NCI-H2107 treated with DMSO at 0.1 percent for 48 hours (cell line): ENCODE measurements around the gene SPATA21.

Experiments
- DNase-seq: peaks from one replicate; lab custom pipeline; 2025; ENCODE audit not compliant: unreplicated experiment; lab: John Stamatoyannopoulos, UW

Gene SPATA21

GRCh38 chr1:16451841-16452528, 14.8 kb upstream of the SPATA21 start:
- DNase-seq = no peak

DNA sequence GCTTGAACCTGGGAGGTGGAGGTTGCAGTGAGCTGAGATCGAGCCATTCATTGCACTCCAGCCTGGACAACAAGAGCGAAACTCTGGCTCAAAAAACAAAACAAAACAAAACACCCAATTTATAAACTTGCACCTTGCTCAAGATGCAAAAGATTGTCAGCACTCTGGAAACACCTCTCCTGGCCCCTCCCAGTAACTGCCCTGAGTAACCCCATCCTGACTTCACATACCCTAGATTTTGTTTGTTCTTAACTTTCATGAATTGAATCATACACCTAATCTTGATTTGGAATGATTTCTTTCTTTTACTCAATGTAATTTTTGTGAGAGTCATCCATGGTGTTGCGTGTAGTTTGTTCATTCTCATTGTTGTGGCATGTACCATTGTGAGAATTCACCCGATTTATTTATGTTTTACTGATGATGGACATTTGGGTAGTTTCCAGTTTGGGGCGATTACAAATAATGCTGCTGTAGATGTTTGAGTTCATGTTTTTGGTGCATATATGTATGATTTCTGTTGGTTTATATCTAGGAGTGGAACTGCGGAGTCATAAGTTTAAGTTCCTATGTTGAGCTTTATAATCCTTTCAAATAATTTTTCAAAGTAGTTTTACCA, 13.7 kb upstream of the SPATA21 start:
- no peak for DNase-seq

DNA sequence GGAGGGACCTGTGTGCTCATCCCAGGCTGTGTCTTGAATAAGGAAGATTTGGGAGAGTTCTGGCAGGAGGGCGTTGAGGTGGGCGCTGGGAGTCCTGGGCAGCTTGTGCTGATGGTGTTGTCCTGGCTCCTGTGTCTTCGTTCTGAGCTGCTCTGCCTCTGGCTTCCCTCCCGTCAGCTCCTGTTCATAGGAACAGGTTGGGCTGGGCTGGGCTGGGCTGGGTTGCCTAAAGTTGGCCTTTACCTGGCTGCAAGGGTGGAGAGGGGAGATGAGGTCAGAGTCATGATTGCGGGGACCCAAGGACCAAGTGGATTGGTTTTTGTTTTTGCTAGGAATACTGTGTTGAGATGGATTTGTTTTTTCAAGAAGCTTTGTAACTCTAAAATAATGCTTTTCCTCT, 12.4 kb upstream of the SPATA21 start:
- DNase-seq = no peak

- DNase-seq = no peak
Measured at GRCh38 chr1:16449065-16449464, 11.8 kb upstream of the SPATA21 start.

DNA sequence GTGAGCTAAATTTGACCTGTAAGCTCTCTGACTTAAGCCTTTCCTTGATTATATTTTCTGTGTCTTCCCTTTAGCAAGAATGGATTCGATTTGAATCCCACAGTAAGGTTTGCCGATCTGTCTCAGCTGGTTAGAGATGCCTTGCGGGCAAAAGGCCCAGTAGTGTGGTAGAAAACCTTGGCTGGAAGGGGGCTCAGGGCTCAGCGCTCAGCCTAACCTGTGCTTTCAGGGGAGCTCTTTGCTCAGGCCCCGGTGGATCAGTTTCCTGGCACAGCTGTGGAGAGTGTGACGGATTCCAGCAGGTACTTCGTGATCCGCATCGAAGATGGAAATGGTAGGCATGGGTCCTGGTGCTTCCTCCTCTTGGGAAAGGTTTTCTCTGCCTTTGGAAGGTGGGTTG, 10.4 kb upstream of the SPATA21 start:
- no peak for DNase-seq

DNA sequence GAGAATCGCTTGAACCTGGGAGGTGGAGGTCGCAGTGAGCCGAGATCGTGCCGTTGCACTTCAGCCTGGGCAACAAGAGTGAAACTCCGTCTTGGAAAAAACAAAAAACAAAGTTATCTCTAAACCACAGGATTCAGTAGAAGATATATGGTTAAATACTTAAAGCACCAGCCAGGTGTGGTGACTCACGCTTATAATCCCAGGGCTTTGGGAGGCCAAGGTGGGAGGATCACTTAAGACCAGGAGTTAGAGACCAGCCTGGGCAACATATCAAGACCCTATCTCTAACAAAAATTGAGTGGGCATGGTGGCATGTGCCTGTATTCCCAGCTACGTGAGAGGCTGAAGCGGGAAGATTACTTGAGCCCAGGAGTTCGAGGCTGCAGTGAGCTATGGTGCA, 8.9 kb upstream of the SPATA21 start:
- no peak for DNase-seq

GRCh38 chr1:16445052-16445451, 7.8 kb upstream of the SPATA21 start:
- DNase-seq = no peak

- DNase-seq = no peak
Measured at GRCh38 chr1:16443975-16444770, 6.9 kb upstream of the SPATA21 start.

DNA sequence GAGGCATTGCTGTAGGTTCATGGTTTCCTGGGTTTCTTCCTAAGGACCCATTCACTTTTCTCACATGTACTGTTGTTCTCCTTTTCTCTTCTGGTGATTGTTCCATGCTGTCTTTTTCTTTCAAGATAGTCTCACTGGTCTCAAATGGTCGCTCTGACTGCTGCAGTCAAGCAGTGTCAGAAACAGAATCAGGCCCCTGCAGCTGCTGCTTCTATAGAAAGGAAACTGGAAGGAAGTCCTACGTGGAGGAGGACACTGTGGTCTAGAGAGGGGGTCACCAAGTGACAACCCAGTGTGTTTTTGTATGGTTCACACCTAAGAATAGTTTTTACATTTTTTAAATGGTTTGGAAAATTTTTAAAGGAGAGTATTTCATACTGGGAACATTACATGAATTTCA, 5.7 kb upstream of the SPATA21 start:
- DNase-seq = no peak

GRCh38 chr1:16442265-16442664, 5.0 kb upstream of the SPATA21 start:
- no peak for DNase-seq

GRCh38 chr1:16441282-16441665, 4.0 kb upstream of the SPATA21 start:
- no peak for DNase-seq

DNA sequence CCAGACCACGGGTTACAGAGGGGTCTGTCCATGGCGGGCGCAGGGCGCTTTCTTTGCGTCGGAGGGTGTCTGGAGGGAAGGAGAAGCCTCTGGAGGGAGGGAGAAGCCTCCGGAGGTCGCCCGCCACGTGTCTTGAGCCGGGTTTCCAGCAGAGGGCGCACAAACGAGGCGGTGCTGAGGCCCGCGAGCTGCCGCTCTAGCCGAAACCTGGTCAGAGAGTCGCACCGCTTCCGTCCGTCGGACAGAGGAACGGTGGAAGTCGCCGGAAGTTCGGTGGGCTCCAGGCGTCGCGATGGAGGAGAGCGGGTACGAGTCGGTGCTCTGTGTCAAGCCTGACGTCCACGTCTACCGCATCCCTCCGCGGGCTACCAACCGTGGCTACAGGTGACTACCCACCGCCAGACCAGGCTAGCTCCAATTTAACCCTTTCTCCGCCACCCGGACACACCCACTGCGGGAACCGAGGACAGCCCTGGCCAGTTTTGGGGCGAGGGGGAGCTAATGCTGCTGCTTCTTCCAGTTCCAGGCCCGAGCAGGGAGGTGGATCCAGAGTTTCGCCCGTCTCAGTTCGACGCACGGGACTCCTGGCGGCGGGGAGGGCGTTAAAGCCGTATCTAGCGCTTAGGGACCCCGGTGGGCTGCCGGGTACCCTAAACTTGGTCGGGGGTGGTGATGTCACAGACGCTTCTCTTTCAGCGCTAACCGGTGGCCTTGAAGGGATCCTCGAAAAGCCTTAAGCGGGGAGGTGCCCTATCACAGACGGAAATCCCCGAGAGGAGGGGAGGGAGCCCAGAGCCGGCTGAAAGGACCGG, 3.5 kb upstream of the SPATA21 start, which contains the start of gene NECAP2:
TSS of gene NECAP2 (plus strand) at position 255 of the 812 bp plus-strand sequence. CDS start at position 293, 38 bp downstream.
- peak; percentile 78 for DNase-seq

DNA sequence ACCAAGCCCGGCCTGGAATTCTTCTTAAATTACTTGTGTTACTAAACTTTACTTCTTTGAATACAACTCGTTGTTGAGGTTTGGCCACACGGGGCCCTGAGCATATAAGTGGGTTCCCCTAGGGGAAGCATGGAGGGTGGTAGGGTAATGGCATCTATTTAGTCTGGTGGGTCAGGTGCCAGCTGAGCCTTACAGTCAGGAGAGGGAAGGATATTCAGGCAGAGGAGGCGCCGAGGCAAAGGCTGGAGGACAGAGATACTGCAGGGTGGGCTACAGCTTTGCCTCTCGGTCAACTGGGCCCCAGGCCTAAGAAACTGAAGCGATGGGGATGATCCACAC, 2.9 kb upstream of the SPATA21 start:
- DNase-seq = no peak

DNA sequence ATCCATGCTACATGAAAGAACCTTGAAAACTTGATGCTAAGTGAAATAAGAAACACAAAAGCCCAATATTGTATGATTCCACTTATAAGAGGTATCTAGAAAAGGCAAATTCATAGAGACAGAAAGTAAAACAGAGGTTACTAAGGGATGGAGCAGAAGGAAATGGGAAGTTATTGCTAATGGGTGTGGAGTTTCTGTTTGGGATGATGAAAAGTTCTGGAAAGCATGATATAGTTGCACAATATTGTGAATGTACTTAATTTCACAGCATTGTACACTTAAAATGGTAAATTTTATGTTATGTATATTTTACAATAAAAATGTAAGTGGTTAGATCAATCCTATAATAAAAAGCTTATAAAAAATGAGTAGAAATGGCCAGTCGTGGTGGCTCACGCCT, 1.7 kb upstream of the SPATA21 start:
- DNase-seq = no peak

DNA sequence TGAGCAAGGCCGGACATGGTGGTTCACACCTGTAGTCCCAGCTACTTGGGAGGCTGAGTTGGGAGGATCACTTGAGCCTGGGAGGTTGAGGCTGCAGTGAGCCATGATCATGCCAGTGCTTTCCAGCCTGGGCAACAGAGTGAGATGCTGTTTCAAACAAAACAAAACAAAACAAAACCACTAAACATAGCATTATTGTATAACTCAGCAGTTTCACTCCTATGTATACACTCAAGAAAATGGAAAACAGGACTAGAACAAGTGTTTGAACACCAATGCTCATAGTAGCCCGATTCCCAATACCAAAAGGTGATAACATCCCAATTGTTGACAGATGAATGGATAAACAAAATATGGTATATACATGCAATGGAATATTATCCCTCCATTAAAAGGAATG, 1.3 kb upstream of the SPATA21 start:
- no peak for DNase-seq

DNA sequence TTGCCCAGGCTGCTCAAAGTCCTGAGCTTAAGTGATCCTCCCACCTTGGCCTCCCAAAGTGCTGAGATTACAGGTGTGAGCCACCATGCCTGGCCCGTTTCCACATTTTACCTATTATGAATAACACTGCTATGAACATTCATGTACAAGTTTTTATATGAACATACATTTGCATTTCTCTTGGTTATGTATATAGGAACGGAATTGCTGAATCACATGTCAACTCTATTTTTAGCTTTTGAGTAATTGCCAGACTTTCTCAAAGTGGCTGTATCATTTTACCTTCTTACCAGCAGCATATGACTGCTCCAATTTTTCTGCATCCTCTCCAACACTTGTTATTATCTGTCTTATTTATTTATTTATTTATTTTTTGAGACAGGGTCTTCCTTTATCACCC, 2.7 kb downstream of the SPATA21 start:
- DNase-seq = no peak

DNA sequence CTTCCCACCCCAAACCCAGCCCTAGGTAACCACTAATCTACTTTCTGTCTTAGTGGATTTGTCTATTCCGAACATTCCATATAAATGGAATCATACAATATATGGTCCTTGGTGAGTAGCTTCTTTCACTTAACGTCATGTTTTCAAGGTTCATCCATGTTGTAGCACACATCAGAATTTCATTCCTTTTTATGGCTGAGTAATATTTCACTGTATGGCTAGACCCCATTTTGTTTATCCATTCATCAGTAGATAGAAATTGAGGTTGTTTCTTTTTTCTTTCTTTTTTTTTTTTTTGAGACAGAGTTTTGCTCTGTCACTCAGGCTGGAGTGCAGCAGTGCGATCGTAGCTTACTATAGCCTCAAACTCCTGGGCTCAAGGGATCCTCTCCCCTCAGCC, 3.2 kb downstream of the SPATA21 start:
- no peak for DNase-seq

GRCh38 chr1:16433030-16433429, 4.2 kb downstream of the SPATA21 start:
- DNase-seq = no peak

DNA sequence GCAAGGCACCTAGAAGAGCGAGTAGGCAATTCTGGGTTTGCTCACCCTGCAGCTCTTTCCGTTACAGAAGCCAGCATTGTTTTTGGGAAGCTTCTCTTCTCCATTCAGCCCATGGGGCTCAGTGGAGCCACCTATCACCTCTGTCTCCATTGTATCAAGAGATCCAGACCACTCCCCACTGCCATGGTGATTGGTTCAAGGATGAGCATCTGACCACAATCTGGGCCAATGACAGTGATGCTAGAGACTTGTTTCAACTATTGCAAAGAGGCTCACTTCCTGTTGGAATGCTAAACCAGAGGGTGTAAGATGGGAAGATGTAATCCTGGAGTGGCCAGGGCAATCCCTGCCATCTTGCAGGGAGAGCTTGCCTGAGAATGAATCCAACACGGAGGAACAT, 6.6 kb downstream of the SPATA21 start:
- no peak for DNase-seq

DNA sequence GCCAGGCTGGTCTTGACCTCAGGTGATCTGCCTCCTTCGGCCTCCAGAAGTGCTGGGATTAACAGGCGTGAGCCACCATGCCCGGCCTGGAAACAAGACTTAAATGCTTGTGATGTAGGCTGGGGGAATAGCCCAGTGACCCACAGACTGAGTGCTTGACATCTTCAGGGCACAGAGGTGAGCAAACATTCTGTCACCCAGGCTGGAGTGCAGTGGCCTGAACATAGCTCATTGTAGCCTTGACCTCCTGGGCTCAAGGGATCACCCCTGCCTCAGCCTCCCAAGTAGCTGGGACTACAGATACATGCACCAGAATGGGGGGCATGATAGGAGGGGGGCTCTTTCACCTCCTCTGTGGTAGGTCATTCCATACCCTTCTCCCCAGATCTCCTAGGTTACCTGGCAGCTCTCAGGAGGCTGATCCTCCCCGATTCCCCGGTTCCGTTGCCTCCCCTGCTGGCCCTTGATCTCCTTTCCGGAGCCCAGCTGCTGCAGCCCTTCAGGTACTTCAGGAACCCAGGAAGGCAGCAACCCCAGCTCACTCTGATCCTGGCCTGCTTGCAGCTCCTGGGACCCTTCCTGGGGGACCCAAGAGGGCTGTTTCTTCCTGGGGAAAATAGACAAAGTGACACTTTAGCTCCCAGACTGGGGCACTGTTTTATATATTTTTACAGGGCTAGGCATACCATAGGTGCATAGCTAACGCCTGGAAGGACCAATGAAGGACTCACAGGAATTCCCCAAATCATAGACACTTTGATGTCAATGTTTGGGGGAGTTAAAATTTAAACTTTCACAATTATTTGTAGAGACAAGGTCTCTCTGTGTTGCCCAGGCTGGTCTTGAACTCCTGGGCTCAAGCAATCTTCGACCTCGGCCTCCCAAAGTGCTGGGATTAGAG, 11.8 kb downstream of the SPATA21 start:
- DNase-seq = no peak
